ENCODE results near the gene CRK.

The CRK gene

GRCh38 chr17:1486802-1487695 lies 31.0 kb upstream of the CRK start:
- no peak for DNase-seq (ENCODE audit: low spot score)

- DNase-seq (ENCODE audit: low spot score): no peak
These were observed 29.7 kb upstream of the CRK start for GRCh38 chr17:1485423-1486376.

GRCh38 chr17:1484676-1485422 lies 28.8 kb upstream of the CRK start:
- DNase-seq (ENCODE audit: low spot score): no peak

- DNase-seq (ENCODE audit: low spot score): no peak
These were observed 28.1 kb upstream of the CRK start for GRCh38 chr17:1484060-1484535.

GRCh38 chr17:1482680-1483079 lies 26.6 kb upstream of the CRK start:
- no peak for DNase-seq (ENCODE audit: low spot score)

GRCh38 chr17:1481736-1482135 lies 25.7 kb upstream of the CRK start:
- no peak for DNase-seq (ENCODE audit: low spot score)

GRCh38 chr17:1480747-1481465 lies 24.9 kb upstream of the CRK start:
- no peak for DNase-seq (ENCODE audit: low spot score)

GRCh38 chr17:1478418-1478817 lies 22.4 kb upstream of the CRK start:
- no peak for DNase-seq (ENCODE audit: low spot score)

- DNase-seq (ENCODE audit: low spot score): no peak
These were observed 19.4 kb upstream of the CRK start for GRCh38 chr17:1475321-1475854.

- DNase-seq (ENCODE audit: low spot score): no peak
These were observed 18.6 kb upstream of the CRK start for GRCh38 chr17:1474402-1475189.

- DNase-seq (ENCODE audit: low spot score): peak; percentile 66
These were observed 17.8 kb upstream of the CRK start for GRCh38 chr17:1473841-1474240.

- DNase-seq (ENCODE audit: low spot score): no peak
These were observed 17.1 kb upstream of the CRK start for GRCh38 chr17:1473170-1473569.

- no peak for DNase-seq (ENCODE audit: low spot score)
These were observed 16.1 kb upstream of the CRK start for GRCh38 chr17:1471911-1472821.

- DNase-seq (ENCODE audit: low spot score): no peak
These were observed 15.5 kb upstream of the CRK start for GRCh38 chr17:1471490-1471889.

- no peak for DNase-seq (ENCODE audit: low spot score)
These were observed 14.9 kb upstream of the CRK start for GRCh38 chr17:1470755-1471462.

GRCh38 chr17:1470071-1470754 lies 14.2 kb upstream of the CRK start:
- no peak for DNase-seq (ENCODE audit: low spot score)

GRCh38 chr17:1469231-1469852 lies 13.3 kb upstream of the CRK start:
- DNase-seq (ENCODE audit: low spot score): no peak

Data from putamen (tissue), 1 donor.